IMR-90 (cell line): ENCODE measurements around the gene PI4K2B. TPM values are rescaled to one million over a fixed set of nuclear protein-coding genes. Genes with fewer than 3 reads are reported as not detected.

Experiments
- ATAC-seq: fragments of 200-7000 bp; cut with Tn5 transposase; 2 replicates; pipeline ENCODE4 v1.9.1; 2020; ENCODE audit warnings: low read depth, mild to moderate bottlenecking, moderate library complexity
- BruUV-seq: library from RNA; stranded (reverse); fragments of 400-500 nt; replicated peaks from 2 replicates; lab custom pipeline; 2021; lab: Mats Ljungman, UMichigan
- CTCF ChIA-PET: fragments of 300-600 bp; formaldehyde crosslinking; extraction: SDS; loops from one replicate; lab custom pipeline; 2021; ENCODE audit warnings: antibody characterized with exemption; lab: Yijun Ruan, JAX
- POLR2A ChIA-PET: fragments of 300-600 bp; sonication (Branson Sonifier 250); formaldehyde crosslinking; loops from one replicate; lab custom pipeline; 2022; ENCODE audit warnings: antibody characterized with exemption; ENCODE audit not compliant: unreplicated experiment; lab: Charles Lee
- DNase-seq: peaks from one replicate; pipeline ENCODE4 v3.0.0; 2013
- H2AFZ ChIP-seq: replicated peaks from 2 replicates; pipeline ENCODE3; 2013; ENCODE audit warnings: low read length, mild to moderate bottlenecking; ENCODE audit not compliant: poor library complexity
- H2AK5ac ChIP-seq: 2 replicates; pipeline ENCODE4 v1.6.1; 2013; ENCODE audit warnings: low read depth, low read length, inconsistent platforms
- H2AK9ac ChIP-seq: replicated peaks from 2 replicates; pipeline ENCODE3; 2013; ENCODE audit warnings: mild to moderate bottlenecking, low read depth, low read length, moderate library complexity; ENCODE audit not compliant: poor library complexity
- H2BK120ac ChIP-seq: 2 replicates; pipeline ENCODE4 v1.6.1; 2013; ENCODE audit warnings: low read depth, low read length, inconsistent platforms
- H2BK15ac ChIP-seq: 3 replicates; pipeline ENCODE4 v1.6.1; 2013; ENCODE audit warnings: low read depth, low read length, inconsistent platforms
- H2BK20ac ChIP-seq: 2 replicates; pipeline ENCODE4 v1.6.1; 2013; ENCODE audit warnings: low read depth, mild to moderate bottlenecking, inconsistent platforms, low read length, moderate library complexity
- H2BK5ac ChIP-seq: 2 replicates; pipeline ENCODE4 v1.6.1; 2013; ENCODE audit warnings: mild to moderate bottlenecking, low read depth, low read length, inconsistent platforms; ENCODE audit not compliant: poor library complexity, severe bottlenecking
- H3K14ac ChIP-seq: replicated peaks from 2 replicates; pipeline ENCODE4 v1.6.1; 2013; ENCODE audit warnings: low read depth, low read length, inconsistent platforms
- H3K18ac ChIP-seq: 2 replicates; pipeline ENCODE4 v1.6.1; 2013; ENCODE audit warnings: low read depth, low read length, control low read depth
- H3K23ac ChIP-seq: 2 replicates; pipeline ENCODE4 v1.6.1; 2013; ENCODE audit warnings: low read depth, low read length, inconsistent platforms
- H3K27ac ChIP-seq: 2 replicates; pipeline ENCODE4 v1.5.1; 2013; ENCODE audit warnings: mild to moderate bottlenecking, control low read depth, low read length; ENCODE audit not compliant: insufficient read depth
- H3K27me3 ChIP-seq: 2 replicates; pipeline ENCODE4 v1.6.1; 2013; ENCODE audit warnings: low read length; ENCODE audit not compliant: control insufficient read depth, insufficient read depth
- H3K36me3 ChIP-seq: 2 replicates; pipeline ENCODE4 v1.6.1; 2013; ENCODE audit warnings: low read length, mixed read lengths; ENCODE audit not compliant: control insufficient read depth, insufficient read depth
- H3K4ac ChIP-seq: 2 replicates; pipeline ENCODE4 v1.6.1; 2013; ENCODE audit warnings: low read depth, low read length, inconsistent platforms
- H3K4me1 ChIP-seq: 2 replicates; pipeline ENCODE4 v1.6.1; 2013; ENCODE audit warnings: low read length, mixed read lengths; ENCODE audit not compliant: control insufficient read depth, insufficient read depth
- H3K4me2 ChIP-seq: 2 replicates; pipeline ENCODE4 v1.6.1; 2013; ENCODE audit warnings: low read depth, mild to moderate bottlenecking, control low read depth, low read length, moderate library complexity
- H3K4me3 ChIP-seq: 2 replicates; pipeline ENCODE4 v1.5.1; 2013; ENCODE audit warnings: low read depth, mild to moderate bottlenecking, control low read depth, low read length, moderate library complexity; ENCODE audit not compliant: insufficient read depth
- H3K56ac ChIP-seq: 2 replicates; pipeline ENCODE4 v1.6.1; 2013; ENCODE audit warnings: low read length, inconsistent platforms; ENCODE audit not compliant: insufficient read depth; ENCODE audit errors: extremely low read depth
- H3K79me1 ChIP-seq, 2 experiments: 2 replicates each; pipeline ENCODE4 v1.6.1; 2013; ENCODE audit warnings: low read length in 2 of 2, inconsistent platforms in 1 of 2, low read depth in 1 of 2
- H3K9ac ChIP-seq: 2 replicates; pipeline ENCODE4 v1.6.1; 2013; ENCODE audit warnings: low read depth, low read length, control low read depth
- H3K9me1 ChIP-seq: 2 replicates; pipeline ENCODE4 v1.6.1; 2013; ENCODE audit warnings: low read length, inconsistent platforms; ENCODE audit not compliant: insufficient read depth
- H3K9me3 ChIP-seq: 2 replicates; pipeline ENCODE4 v1.6.1; 2013; ENCODE audit warnings: low read length; ENCODE audit not compliant: control insufficient read depth, insufficient read depth
- H4K20me1 ChIP-seq: 2 replicates; pipeline ENCODE4 v1.6.1; 2013; ENCODE audit warnings: low read length, inconsistent platforms; ENCODE audit not compliant: insufficient read depth
- H4K5ac ChIP-seq: 2 replicates; pipeline ENCODE4 v1.6.1; 2013; ENCODE audit warnings: mild to moderate bottlenecking, low read depth, low read length, control low read depth
- H4K8ac ChIP-seq, 2 experiments: 2 replicates each; pipeline ENCODE4 v1.6.1; 2013; ENCODE audit warnings: low read depth in 2 of 2, low read length in 2 of 2, control low read depth in 1 of 2, inconsistent platforms in 1 of 2
- H4K91ac ChIP-seq: 2 replicates; pipeline ENCODE4 v1.6.1; 2013; ENCODE audit warnings: low read depth, low read length, inconsistent platforms; ENCODE audit not compliant: insufficient read depth
- BHLHE40 ChIP-seq: fragments of 150-350 bp; IDR thresholded peaks from 2 replicates; pipeline ENCODE4 v1.6.1; 2016; ENCODE audit warnings: mild to moderate bottlenecking, low read depth, low read length
- CEBPB ChIP-seq: IDR thresholded peaks from 2 replicates; pipeline ENCODE4 v1.6.1; 2012; ENCODE audit warnings: low read depth, low read length, improper control_type of control experiment
- CHD1 ChIP-seq: IDR thresholded peaks from 2 replicates; pipeline ENCODE4 v1.6.1; 2012; ENCODE audit warnings: low read depth, low read length, improper control_type of control experiment
- FOS ChIP-seq: fragments of 150-350 bp; IDR thresholded peaks from 2 replicates; pipeline ENCODE4 v1.6.1; 2016; ENCODE audit warnings: low read depth, low read length
- MAFK ChIP-seq: IDR thresholded peaks from 2 replicates; pipeline ENCODE4 v1.6.1; 2012; ENCODE audit warnings: low read depth, low read length, improper control_type of control experiment
- MAZ ChIP-seq: IDR thresholded peaks from 2 replicates; pipeline ENCODE4 v1.6.1; 2012; ENCODE audit warnings: low read depth, mild to moderate bottlenecking, low read length, improper control_type of control experiment, moderate library complexity, borderline replicate concordance
- MXI1 ChIP-seq: IDR thresholded peaks from 2 replicates; pipeline ENCODE4 v1.6.1; 2012; ENCODE audit warnings: low read depth, mild to moderate bottlenecking, low read length, moderate library complexity, borderline replicate concordance
- NFE2L2 ChIP-seq: fragments of 150-350 bp; IDR thresholded peaks from 2 replicates; pipeline ENCODE4 v1.6.1; 2016; ENCODE audit warnings: low read depth, mild to moderate bottlenecking, low read length
- POLR2A ChIP-seq: IDR thresholded peaks from 2 replicates; pipeline ENCODE4 v1.6.1; 2012; ENCODE audit warnings: mild to moderate bottlenecking, low read depth, low read length
- RAD21 ChIP-seq: IDR thresholded peaks from 2 replicates; pipeline ENCODE4 v1.6.1; 2012; ENCODE audit warnings: low read length, improper control_type of control experiment
- RCOR1 ChIP-seq: IDR thresholded peaks from 2 replicates; pipeline ENCODE4 v1.6.1; 2012; ENCODE audit warnings: mild to moderate bottlenecking, low read length, improper control_type of control experiment; ENCODE audit not compliant: insufficient replicate concordance
- RFX5 ChIP-seq: IDR thresholded peaks from 2 replicates; pipeline ENCODE4 v1.8.0; 2012; ENCODE audit warnings: low read depth, mild to moderate bottlenecking, low read length, moderate library complexity
- SMC3 ChIP-seq: fragments of 150-350 bp; IDR thresholded peaks from 2 replicates; pipeline ENCODE4 v1.6.1; 2016; ENCODE audit warnings: low read depth, mild to moderate bottlenecking, antibody characterized with exemption, low read length, moderate library complexity
- USF2 ChIP-seq: fragments of 150-350 bp; IDR thresholded peaks from 2 replicates; pipeline ENCODE4 v1.6.1; 2017; ENCODE audit warnings: mild to moderate bottlenecking, antibody characterized with exemption, low read length, low read depth
- WGBS, 2 experiments: methylation state at CpG; one replicate each; pipeline versions ENCODE4 v1.1.5 to v1.1.7; 2013; ENCODE audit warnings: missing lambda C conversion rate in 2 of 2; ENCODE audit not compliant: insufficient read length in 1 of 2; ENCODE audit errors: extremely low coverage in 2 of 2; 5-methylcytosine and 5-hydroxymethylcytosine counted together
- dilution Hi-C: fragments of 300-500 bp; cut with HindIII; formaldehyde crosslinking; loops from one replicate; pipeline ENCODE4 v1.14.3; 2018; ENCODE audit warnings: low sequenced_read_pairs; ENCODE audit not compliant: unreplicated experiment
- in situ Hi-C: fragments of 300-500 bp; cut with MboI; formaldehyde crosslinking; loops from 3 replicates; pipeline ENCODE4 v1.14.3; 2019; ENCODE audit warnings: low sequenced_read_pairs, inconsistent platforms, mixed read lengths
- intact Hi-C: fragments of 100-400 bp; cut with micrococcal nuclease; formaldehyde crosslinking; loops from 2 replicates; pipeline ENCODE4 v1.10.0; 2022
- polyA plus RNA-seq, 3 experiments: library from polyadenylated mRNA; depleted of rRNA; stranded (reverse); fragments of >200 nt; gene quantifications; 2 replicates each; pipeline ENCODE4 v1.2.3, GENCODE V29; 2012; ENCODE audit warnings: low replicate concordance in 1 of 3
- total RNA-seq: library from RNA; depleted of rRNA; stranded (reverse); fragments of >200 nt; gene quantifications from 2 replicates; pipeline ENCODE4 v1.2.3, GENCODE V29; 2012
- TF ChIP-seq, protein P1 (sequence below): fragments of 150-350 bp; IDR thresholded peaks from 2 replicates; pipeline ENCODE4 v1.6.1; 2016; ENCODE audit warnings: low read depth, mild to moderate bottlenecking, low read length, moderate library complexity, borderline replicate concordance
- TF ChIP-seq, protein P2 (sequence below): conservative IDR thresholded peaks from 2 replicates; pipeline ENCODE4 v1.5.1; 2012; ENCODE audit warnings: mild to moderate bottlenecking, low read depth, low read length, improper control_type of control experiment

The PI4K2B gene
- total and polyA plus RNA-seq, 2 of the 4 experiments (the other 2 are of a cell fraction) = 6.5 to 7.6 TPM

DNA sequence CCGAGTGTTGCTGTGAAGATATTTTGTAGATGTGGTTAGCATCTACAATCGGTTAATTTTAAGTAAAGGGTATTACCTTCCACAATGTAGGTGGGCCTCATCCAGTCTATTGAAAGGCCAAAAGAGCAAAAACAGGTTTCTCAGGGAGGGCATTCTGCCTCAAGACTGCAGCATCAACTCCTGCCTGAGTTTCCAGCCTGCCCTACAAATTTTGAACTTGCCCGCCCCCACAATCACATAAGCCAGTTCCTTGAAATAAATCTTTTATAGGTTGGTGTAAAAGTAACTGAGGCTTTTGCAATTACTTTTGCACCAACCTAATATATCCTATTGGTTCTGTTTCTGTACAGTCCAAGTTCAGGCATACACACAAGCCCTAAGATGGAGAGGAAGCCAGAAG, 22.1 kb upstream of the PI4K2B start:
- CTCF ChIA-PET = no interaction called here

More for the DNA sequence above, 22.1 kb upstream of the PI4K2B start:
- Histone ChIP-seq H3K14ac (no peak overlapping the region), H2BK120ac (no peak overlapping the region), H3K23ac (no peak overlapping the region), H3K4me2 (no peak overlapping the region), H3K18ac (no peak overlapping the region), H3K27ac (no peak overlapping the region), H2BK5ac (no peak overlapping the region), H3K9ac (no peak overlapping the region), H3K36me3 (no peaks in the 10 kb centered on the region), H4K5ac (no peak overlapping the region), H4K20me1 (no peaks in the 10 kb centered on the region), H2AK5ac (no peak overlapping the region), H2BK15ac (no peak overlapping the region), H3K56ac (no peak overlapping the region), H2AK9ac (no peak overlapping the region), H4K8ac (no peak overlapping the region), H3K4me1 (no peaks in the 10 kb centered on the region), H3K9me3 (no peaks in the 10 kb centered on the region), H3K27me3 (peaks cover 4% of the 10 kb centered on the region), H3K9me1 (no peaks in the 10 kb centered on the region), H3K79me1 (no peaks in the 10 kb centered on the region), H2BK20ac (no peak overlapping the region), H3K4ac (no peak overlapping the region), H2AFZ (no peak overlapping the region), H3K4me3 (no peak overlapping the region), H4K91ac (no peak overlapping the region)
- TF ChIP-seq BHLHE40 = no peak
- no peak for TF ChIP-seq MAFK
- TF ChIP-seq MXI1 = no peak
- TF ChIP-seq, protein P1, sequence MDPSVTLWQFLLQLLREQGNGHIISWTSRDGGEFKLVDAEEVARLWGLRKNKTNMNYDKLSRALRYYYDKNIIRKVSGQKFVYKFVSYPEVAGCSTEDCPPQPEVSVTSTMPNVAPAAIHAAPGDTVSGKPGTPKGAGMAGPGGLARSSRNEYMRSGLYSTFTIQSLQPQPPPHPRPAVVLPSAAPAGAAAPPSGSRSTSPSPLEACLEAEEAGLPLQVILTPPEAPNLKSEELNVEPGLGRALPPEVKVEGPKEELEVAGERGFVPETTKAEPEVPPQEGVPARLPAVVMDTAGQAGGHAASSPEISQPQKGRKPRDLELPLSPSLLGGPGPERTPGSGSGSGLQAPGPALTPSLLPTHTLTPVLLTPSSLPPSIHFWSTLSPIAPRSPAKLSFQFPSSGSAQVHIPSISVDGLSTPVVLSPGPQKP = no peak
- no peak for TF ChIP-seq USF2
- no peak for TF ChIP-seq RFX5
- TF ChIP-seq FOS = no peak
- no peak for TF ChIP-seq NFE2L2
- no peak for TF ChIP-seq POLR2A
- no peak for TF ChIP-seq RAD21
- TF ChIP-seq MAZ = no peak
- no peak for TF ChIP-seq RCOR1
- TF ChIP-seq CHD1 = no peak
- TF ChIP-seq CEBPB = no peak
- no peak for TF ChIP-seq SMC3
- TF ChIP-seq, protein P2, sequence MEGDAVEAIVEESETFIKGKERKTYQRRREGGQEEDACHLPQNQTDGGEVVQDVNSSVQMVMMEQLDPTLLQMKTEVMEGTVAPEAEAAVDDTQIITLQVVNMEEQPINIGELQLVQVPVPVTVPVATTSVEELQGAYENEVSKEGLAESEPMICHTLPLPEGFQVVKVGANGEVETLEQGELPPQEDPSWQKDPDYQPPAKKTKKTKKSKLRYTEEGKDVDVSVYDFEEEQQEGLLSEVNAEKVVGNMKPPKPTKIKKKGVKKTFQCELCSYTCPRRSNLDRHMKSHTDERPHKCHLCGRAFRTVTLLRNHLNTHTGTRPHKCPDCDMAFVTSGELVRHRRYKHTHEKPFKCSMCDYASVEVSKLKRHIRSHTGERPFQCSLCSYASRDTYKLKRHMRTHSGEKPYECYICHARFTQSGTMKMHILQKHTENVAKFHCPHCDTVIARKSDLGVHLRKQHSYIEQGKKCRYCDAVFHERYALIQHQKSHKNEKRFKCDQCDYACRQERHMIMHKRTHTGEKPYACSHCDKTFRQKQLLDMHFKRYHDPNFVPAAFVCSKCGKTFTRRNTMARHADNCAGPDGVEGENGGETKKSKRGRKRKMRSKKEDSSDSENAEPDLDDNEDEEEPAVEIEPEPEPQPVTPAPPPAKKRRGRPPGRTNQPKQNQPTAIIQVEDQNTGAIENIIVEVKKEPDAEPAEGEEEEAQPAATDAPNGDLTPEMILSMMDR = no peak
- in situ Hi-C loops = no loop called here
- intact Hi-C loops = no loop called here
- POLR2A ChIA-PET = no interaction called here
- dilution Hi-C loops = no loop called here
- BruUV-seq = no TSS peak
- ATAC-seq (no peak), DNase-seq (no peak)
- no CpG with 5 or more reads among the region's 3 CpGs for WGBS, 2 experiments
